RWPE1 (cell line): ENCODE data around the gene NDUFAF5.

ENCODE experiments used
- CTCF ChIA-PET: fragments of 350-600 bp; sonication (Branson Sonifier 250); formaldehyde crosslinking; extraction: SDS; loops from one replicate; lab custom pipeline; 2021; lab: Yijun Ruan, JAX
- POLR2A ChIA-PET: fragments of 400-600 bp; formaldehyde crosslinking; extraction: SDS; loops from one replicate; lab custom pipeline; 2020; ENCODE audit warnings: antibody characterized with exemption; ENCODE audit not compliant: low non-redundant PET; lab: Yijun Ruan, JAX
- DNase-seq: peaks from one replicate; pipeline ENCODE4 v3.0.0; 2012; ENCODE audit warnings: low spot score
- H3K27ac ChIP-seq: fragments of 450-650 bp; 2 replicates; pipeline ENCODE4 v1.5.1; 2017
- TF ChIP-seq, protein P1 (sequence below): fragments of 450-650 bp; conservative IDR thresholded peaks from 2 replicates; pipeline ENCODE4 v1.5.1; 2017; ENCODE audit warnings: low read depth, mild to moderate bottlenecking

NDUFAF5 gene

GRCh38 chr20:13744352-13744751 is 40.5 kb upstream of the NDUFAF5 start:
- DNase-seq: no peak
- CTCF ChIA-PET: no interaction called here
- POLR2A ChIA-PET: no interaction called here

DNA sequence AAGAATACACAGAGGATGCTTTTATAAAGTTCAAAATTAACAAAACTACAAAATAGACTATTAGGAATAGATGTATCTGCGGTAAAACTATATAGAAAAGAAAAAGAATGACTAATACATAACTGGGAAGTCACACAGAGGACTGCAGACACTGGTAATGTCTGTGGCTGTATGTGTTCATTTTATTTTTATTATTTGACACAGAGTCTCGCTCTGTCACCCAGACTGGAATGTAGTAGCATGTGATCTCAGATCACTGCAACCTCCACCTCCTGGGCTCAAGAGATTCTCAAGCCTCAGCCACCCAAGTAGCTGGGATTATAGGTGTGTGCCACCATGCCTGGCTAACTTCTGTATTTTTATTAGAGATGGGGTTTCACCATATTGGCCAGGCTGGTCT is 39.0 kb upstream of the NDUFAF5 start:
- CTCF ChIA-PET: no interaction called here
- POLR2A ChIA-PET: no interaction called here
- TF ChIP-seq, protein P1, sequence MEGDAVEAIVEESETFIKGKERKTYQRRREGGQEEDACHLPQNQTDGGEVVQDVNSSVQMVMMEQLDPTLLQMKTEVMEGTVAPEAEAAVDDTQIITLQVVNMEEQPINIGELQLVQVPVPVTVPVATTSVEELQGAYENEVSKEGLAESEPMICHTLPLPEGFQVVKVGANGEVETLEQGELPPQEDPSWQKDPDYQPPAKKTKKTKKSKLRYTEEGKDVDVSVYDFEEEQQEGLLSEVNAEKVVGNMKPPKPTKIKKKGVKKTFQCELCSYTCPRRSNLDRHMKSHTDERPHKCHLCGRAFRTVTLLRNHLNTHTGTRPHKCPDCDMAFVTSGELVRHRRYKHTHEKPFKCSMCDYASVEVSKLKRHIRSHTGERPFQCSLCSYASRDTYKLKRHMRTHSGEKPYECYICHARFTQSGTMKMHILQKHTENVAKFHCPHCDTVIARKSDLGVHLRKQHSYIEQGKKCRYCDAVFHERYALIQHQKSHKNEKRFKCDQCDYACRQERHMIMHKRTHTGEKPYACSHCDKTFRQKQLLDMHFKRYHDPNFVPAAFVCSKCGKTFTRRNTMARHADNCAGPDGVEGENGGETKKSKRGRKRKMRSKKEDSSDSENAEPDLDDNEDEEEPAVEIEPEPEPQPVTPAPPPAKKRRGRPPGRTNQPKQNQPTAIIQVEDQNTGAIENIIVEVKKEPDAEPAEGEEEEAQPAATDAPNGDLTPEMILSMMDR: no peak
- no peak for DNase-seq
- no peak overlapping the region for H3K27ac ChIP-seq

More at GRCh38 chr20:13744352-13744751, 40.5 kb upstream of the NDUFAF5 start:
- no peak overlapping the region for H3K27ac ChIP-seq
- TF ChIP-seq, protein P1: no peak

DNA sequence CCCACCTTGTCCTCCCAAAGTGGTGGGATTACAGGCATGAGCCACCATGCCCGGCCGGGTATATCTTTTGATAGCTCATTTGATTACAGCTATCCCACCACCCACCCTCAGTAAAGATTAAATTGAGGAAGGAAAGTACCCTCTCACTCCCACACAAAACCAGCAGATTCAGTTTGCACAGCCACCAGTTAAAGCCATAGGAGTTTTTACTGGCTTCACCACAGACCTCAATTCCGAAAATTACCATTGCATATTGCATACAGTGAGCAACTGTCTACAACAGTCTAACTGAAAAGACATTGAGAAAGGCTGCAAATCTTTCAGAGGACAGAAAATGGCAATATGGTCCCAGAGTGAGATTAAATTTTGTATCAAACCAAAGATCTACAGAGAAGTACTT is 35.0 kb upstream of the NDUFAF5 start:
- TF ChIP-seq, protein P1: no peak
- no peak for DNase-seq
- ChIA-PET CTCF (no interaction called here), POLR2A (no interaction called here)
- no peak overlapping the region for H3K27ac ChIP-seq

GRCh38 chr20:13753436-13754036 is 31.3 kb upstream of the NDUFAF5 start:
- POLR2A ChIA-PET: no interaction called here
- CTCF ChIA-PET: no interaction called here
- no peak for DNase-seq
- TF ChIP-seq, protein P1: no peak
- H3K27ac ChIP-seq: no peak overlapping the region

DNA sequence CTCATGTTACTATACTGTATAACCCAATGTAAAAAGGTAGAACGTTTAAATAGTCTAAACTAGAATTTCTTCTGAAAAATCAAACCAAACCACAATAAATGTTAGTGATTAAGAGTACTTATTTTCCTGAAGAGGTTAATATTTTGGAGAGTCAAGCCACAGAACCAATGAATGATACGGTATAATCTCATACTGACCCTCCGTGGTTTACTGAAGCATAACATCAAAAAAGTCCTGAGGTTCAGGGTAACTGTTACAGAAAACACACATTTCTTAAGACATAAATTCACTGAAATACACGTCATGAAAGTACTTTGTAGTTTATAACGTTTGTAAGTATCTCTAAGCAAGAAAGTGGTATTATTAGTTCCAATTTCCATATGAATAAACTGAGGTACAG is 29.0 kb upstream of the NDUFAF5 start:
- no peak for DNase-seq
- H3K27ac ChIP-seq: no peak overlapping the region
- ChIA-PET POLR2A (no interaction called here), CTCF (interaction anchor here (0.6 kb wide), 1 partner anchor 21 kb away, joined by 3 read pairs; no protein-coding TSS in a partner anchor)
- TF ChIP-seq, protein P1: no peak

GRCh38 chr20:13756551-13756950 is 28.3 kb upstream of the NDUFAF5 start:
- no peak for DNase-seq
- TF ChIP-seq, protein P1: no peak
- ChIA-PET POLR2A (no interaction called here), CTCF (interaction anchor here (0.7 kb wide), 1 partner anchor 432 kb away, joined by 4 read pairs; no protein-coding TSS in a partner anchor)
- H3K27ac ChIP-seq: no peak overlapping the region
